ENCODE data around the gene MYO1D. TPM values are rescaled to one million over a fixed set of nuclear protein-coding genes. Genes with fewer than 3 reads are reported as not detected.

The MYO1D gene
- total RNA-seq, 2 experiments from 2014 or later: 0.09 to 0.89 TPM

- 0 out of 2 replicates have a peak, but pooled peaks cover 3% of the 10 kb centered on the region for H4K20me1 ChIP-seq (ENCODE audit: insufficient read depth, low read length)
- intact Hi-C loops (cut with micrococcal nuclease; ENCODE audit: unreplicated experiment): no loop called here
- TF ChIP-seq EZH2phosphoT487 (IDR thresholded peaks at IDR 0.05; ENCODE audit: borderline replicate concordance, low read depth, low read length) (no peak), CTCF (conservative IDR thresholded peaks at IDR 0.05; ENCODE audit: low read length) (no peak)
- no peak for DNase-seq (ENCODE audit: low spot score)
- H3K4me2 ChIP-seq (ENCODE audit: low read length): no peak overlapping the region
- no peaks in the 10 kb centered on the region for H3K9me3 ChIP-seq (ENCODE audit: low read length)
- POLR2A ChIA-PET: interaction anchor here (0.9 kb wide), 1 partner anchor 10 kb away, joined by 3 read pairs; no protein-coding TSS in a partner anchor
- H3K27ac ChIP-seq (ENCODE audit: low read depth, low read length, poor library complexity, severe bottlenecking): no peak overlapping the region
- no peak overlapping the region for H2AFZ ChIP-seq (ENCODE audit: low read length)
- H3K36me3 ChIP-seq (ENCODE audit: insufficient read depth, low read length): peaks cover 87% of the 10 kb centered on the region
- H3K4me3 ChIP-seq (ENCODE audit: low read depth, low read length, poor library complexity, severe bottlenecking): no peak overlapping the region
- no peaks in the 10 kb centered on the region for H3K79me2 ChIP-seq (ENCODE audit: insufficient read depth, low read depth, low read length)
- BruUV-seq (replicated peaks): no TSS peak
- H3K9me2 ChIP-seq (ENCODE audit: insufficient read depth, low read length): no peaks in the 10 kb centered on the region
- CTCF ChIA-PET (ENCODE audit: unreplicated experiment): interaction anchor here (1.0 kb wide), 1 partner anchor 10 kb away, joined by 4 read pairs; no protein-coding TSS in a partner anchor
- H3K4me1 ChIP-seq (ENCODE audit: insufficient read depth, low read length, poor library complexity, severe bottlenecking): peaks cover 28% of the 10 kb centered on the region
Observed at GRCh38 chr17:32479074-32479617, 397.8 kb downstream of the MYO1D start.

- no peaks in the 10 kb centered on the region for H3K79me2 ChIP-seq (ENCODE audit: insufficient read depth, low read depth, low read length)
- intact Hi-C loops (cut with micrococcal nuclease; ENCODE audit: unreplicated experiment): no loop called here
- ChIA-PET POLR2A (no interaction called here), CTCF (ENCODE audit: unreplicated experiment) (no interaction called here)
- H3K4me2 ChIP-seq (ENCODE audit: low read length): no peak overlapping the region
- H3K9me2 ChIP-seq (ENCODE audit: insufficient read depth, low read length): no peaks in the 10 kb centered on the region
- no peak overlapping the region for H2AFZ ChIP-seq (ENCODE audit: low read length)
- no TSS peak for BruUV-seq (replicated peaks)
- H3K27ac ChIP-seq (ENCODE audit: low read depth, low read length, poor library complexity, severe bottlenecking): no peak overlapping the region
- H4K20me1 ChIP-seq (ENCODE audit: insufficient read depth, low read length): no peaks in the 10 kb centered on the region
- H3K4me3 ChIP-seq (ENCODE audit: low read depth, low read length, poor library complexity, severe bottlenecking): no peak overlapping the region
- H3K4me1 ChIP-seq (ENCODE audit: insufficient read depth, low read length, poor library complexity, severe bottlenecking): peaks cover 12% of the 10 kb centered on the region
- peaks cover 95% of the 10 kb centered on the region for H3K36me3 ChIP-seq (ENCODE audit: insufficient read depth, low read length)
- DNase-seq (ENCODE audit: low spot score): no peak
- no peaks in the 10 kb centered on the region for H3K9me3 ChIP-seq (ENCODE audit: low read length)
- TF ChIP-seq EZH2phosphoT487 (IDR thresholded peaks at IDR 0.05; ENCODE audit: borderline replicate concordance, low read depth, low read length) (no peak), CTCF (conservative IDR thresholded peaks at IDR 0.05; ENCODE audit: low read length) (no peak)
Observed at GRCh38 chr17:32477220-32477619, 399.7 kb downstream of the MYO1D start.

GRCh38 chr17:32475258-32475657 is 401.7 kb downstream of the MYO1D start:
- no peak overlapping the region for H3K4me3 ChIP-seq (ENCODE audit: low read depth, low read length, poor library complexity, severe bottlenecking)
- intact Hi-C loops (cut with micrococcal nuclease; ENCODE audit: unreplicated experiment): no loop called here
- no peak overlapping the region for H3K4me2 ChIP-seq (ENCODE audit: low read length)
- no peak for DNase-seq (ENCODE audit: low spot score)
- H2AFZ ChIP-seq (ENCODE audit: low read length): no peak overlapping the region
- CTCF ChIA-PET (ENCODE audit: unreplicated experiment): no interaction called here
- H3K9me3 ChIP-seq (ENCODE audit: low read length): no peaks in the 10 kb centered on the region
- no peaks in the 10 kb centered on the region for H3K9me2 ChIP-seq (ENCODE audit: insufficient read depth, low read length)
- H3K4me1 ChIP-seq (ENCODE audit: insufficient read depth, low read length, poor library complexity, severe bottlenecking): no peaks in the 10 kb centered on the region
- no peaks in the 10 kb centered on the region for H4K20me1 ChIP-seq (ENCODE audit: insufficient read depth, low read length)
- BruUV-seq (replicated peaks): no TSS peak
- H3K36me3 ChIP-seq (ENCODE audit: insufficient read depth, low read length): peaks cover 96% of the 10 kb centered on the region
- TF ChIP-seq CTCF (conservative IDR thresholded peaks at IDR 0.05; ENCODE audit: low read length) (no peak), EZH2phosphoT487 (IDR thresholded peaks at IDR 0.05; ENCODE audit: borderline replicate concordance, low read depth, low read length) (no peak)
- POLR2A ChIA-PET: no interaction called here
- no peak overlapping the region for H3K27ac ChIP-seq (ENCODE audit: low read depth, low read length, poor library complexity, severe bottlenecking)
- no peaks in the 10 kb centered on the region for H3K79me2 ChIP-seq (ENCODE audit: insufficient read depth, low read depth, low read length)
